ENCODE data around the gene SLC44A2.
"Not testable (repeated sequence)": the region's sequence is repeated elsewhere in the genome, so short reads cannot be mapped to it uniquely, and the experiment has no call there.

- TF ChIP-seq CTCF (IDR thresholded peaks at IDR 0.05; ENCODE audit: insufficient read depth, low read length, poor library complexity, severe bottlenecking); EZH2phosphoT487 (conservative IDR thresholded peaks at IDR 0.05; ENCODE audit: low read length): not testable (repeated sequence)
Observed at GRCh38 chr19:10675214-10675613, 49.9 kb downstream of the SLC44A2 start.

Data from SU-DHL-6 (cell line).